DOHH2 (cell line): ENCODE measurements around the gene SLIT2.

Source experiments
- CTCF ChIP-seq: fragments of 200-600 bp; sonication (generic); IDR thresholded peaks from one replicate; pipeline ENCODE4 v1.5.1; 2014; ENCODE audit warnings: antibody characterized with exemption, mild to moderate bottlenecking, low read depth, low read length; ENCODE audit not compliant: poor library complexity, severe bottlenecking
- EZH2phosphoT487 ChIP-seq: fragments of 200-600 bp; sonication (generic); IDR thresholded peaks from 2 replicates; pipeline ENCODE4 v1.6.1; 2017; ENCODE audit warnings: borderline replicate concordance, mild to moderate bottlenecking, antibody characterized with exemption, low read length, moderate library complexity, mixed read lengths

- TF ChIP-seq CTCF (no peak), EZH2phosphoT487 (no peak)
These were observed 32.2 kb upstream of the SLIT2 start for GRCh38 chr4:20219521-20219920.
